Transverse colon (tissue), 3 donors: ENCODE results near the gene PRKCE.

Source experiments
- EP300 ChIP-seq: sonication (generic); formaldehyde crosslinking; IDR thresholded peaks from one replicate; pipeline ENCODE4 v1.6.1; 2017; ENCODE audit warnings: antibody characterized with exemption, low read depth
- POLR2A ChIP-seq: fragments of 450-650 bp; IDR thresholded peaks from one replicate; pipeline ENCODE4 v1.6.1; 2016; ENCODE audit warnings: antibody characterized with exemption, mild to moderate bottlenecking, moderate library complexity
- TF ChIP-seq, protein P1 (sequence below), 5 experiments: fragments of 200-600 bp in 3 of 5; fragments of 450-650 bp in 2 of 5; sonication (generic) in 3 of 5; IDR thresholded peaks; 1 replicate in 2 of 5; 2 replicates in 3 of 5; pipeline ENCODE4 v1.5.1; 2016 to 2017; ENCODE audit warnings: antibody characterized with exemption in 5 of 5, inconsistent platforms in 3 of 5, mild to moderate bottlenecking in 2 of 5, moderate library complexity in 1 of 5

DNA sequence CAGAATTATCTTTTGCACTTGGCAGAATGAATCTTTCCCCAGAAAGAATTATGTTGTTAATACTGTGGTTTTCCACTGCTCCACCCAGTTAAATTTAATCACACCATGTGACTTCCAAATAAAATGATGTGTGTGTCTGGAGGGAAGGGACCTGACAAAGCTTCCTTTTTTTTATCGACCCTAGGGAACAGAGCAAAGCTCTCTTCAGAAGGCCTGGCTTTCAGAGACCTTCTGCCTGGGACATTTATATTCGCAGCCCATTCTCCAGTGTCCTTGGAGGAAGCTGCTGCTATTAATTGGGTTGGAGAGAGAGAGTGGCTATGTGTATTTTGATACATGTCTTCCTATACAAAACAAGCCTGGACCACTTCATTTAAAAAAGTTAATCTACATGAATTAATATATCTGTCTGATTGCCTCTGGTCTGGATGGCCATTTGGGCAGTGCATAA lies 233.7 kb downstream of the PRKCE start:
- no peak for TF ChIP-seq EP300
- TF ChIP-seq, protein P1, sequence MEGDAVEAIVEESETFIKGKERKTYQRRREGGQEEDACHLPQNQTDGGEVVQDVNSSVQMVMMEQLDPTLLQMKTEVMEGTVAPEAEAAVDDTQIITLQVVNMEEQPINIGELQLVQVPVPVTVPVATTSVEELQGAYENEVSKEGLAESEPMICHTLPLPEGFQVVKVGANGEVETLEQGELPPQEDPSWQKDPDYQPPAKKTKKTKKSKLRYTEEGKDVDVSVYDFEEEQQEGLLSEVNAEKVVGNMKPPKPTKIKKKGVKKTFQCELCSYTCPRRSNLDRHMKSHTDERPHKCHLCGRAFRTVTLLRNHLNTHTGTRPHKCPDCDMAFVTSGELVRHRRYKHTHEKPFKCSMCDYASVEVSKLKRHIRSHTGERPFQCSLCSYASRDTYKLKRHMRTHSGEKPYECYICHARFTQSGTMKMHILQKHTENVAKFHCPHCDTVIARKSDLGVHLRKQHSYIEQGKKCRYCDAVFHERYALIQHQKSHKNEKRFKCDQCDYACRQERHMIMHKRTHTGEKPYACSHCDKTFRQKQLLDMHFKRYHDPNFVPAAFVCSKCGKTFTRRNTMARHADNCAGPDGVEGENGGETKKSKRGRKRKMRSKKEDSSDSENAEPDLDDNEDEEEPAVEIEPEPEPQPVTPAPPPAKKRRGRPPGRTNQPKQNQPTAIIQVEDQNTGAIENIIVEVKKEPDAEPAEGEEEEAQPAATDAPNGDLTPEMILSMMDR (IDR thresholded peaks at IDR 0.05): no peak
- TF ChIP-seq POLR2A: no peak
